Islet precursor cell (in vitro differentiated cells): Measurements from ENCODE around the gene JAKMIP1.

ENCODE experiments used
- DNase-seq: peaks from one replicate; pipeline ENCODE4 v3.0.0-alpha.2; 2018

Gene JAKMIP1

DNA sequence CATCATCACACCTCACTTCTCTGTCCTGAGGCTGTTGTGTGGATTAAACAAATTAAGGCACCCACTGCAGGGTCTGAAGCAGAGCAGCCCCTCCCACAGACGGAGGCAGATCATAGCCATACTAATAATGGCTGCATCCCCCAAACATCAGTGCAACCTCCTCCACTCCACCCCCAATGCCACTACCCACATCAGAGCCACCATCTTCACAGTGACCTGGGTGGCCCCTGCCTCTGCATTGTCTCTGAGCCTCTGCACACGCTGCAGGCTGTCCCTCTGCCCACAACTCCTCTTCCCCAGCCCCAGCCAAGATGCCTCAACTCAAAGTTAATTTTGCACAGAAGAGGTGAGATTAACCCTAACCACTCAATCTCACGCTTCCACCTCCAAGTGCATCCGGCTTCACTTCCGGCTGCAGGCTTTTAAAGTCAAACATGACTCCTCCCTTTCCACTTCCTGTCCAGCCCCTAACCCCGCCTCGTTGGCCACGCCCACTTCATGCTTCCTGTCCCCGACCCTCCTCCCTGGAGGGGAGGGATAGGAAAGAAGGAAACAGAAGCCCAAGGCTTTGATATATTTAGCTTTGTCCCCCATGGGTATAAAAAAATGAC, 22.7 kb downstream of the JAKMIP1 start:
- DNase-seq = no peak

GRCh38 chr4:6175426-6175825, 24.9 kb downstream of the JAKMIP1 start:
- DNase-seq = no peak

DNA sequence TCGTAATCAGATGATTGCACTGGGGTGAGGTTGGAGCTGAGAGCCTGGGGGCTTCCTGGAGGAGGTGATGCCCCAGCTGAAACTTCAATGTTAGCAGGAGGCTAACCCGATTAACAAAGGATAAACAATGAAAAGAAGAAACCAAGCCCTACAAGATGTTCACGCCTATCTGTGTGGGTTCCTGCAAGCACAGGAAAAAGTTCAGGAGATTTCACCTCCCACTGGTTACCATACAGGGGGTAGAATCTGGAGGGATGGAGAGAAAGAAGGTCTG, 27.5 kb downstream of the JAKMIP1 start:
- DNase-seq = no peak

DNA sequence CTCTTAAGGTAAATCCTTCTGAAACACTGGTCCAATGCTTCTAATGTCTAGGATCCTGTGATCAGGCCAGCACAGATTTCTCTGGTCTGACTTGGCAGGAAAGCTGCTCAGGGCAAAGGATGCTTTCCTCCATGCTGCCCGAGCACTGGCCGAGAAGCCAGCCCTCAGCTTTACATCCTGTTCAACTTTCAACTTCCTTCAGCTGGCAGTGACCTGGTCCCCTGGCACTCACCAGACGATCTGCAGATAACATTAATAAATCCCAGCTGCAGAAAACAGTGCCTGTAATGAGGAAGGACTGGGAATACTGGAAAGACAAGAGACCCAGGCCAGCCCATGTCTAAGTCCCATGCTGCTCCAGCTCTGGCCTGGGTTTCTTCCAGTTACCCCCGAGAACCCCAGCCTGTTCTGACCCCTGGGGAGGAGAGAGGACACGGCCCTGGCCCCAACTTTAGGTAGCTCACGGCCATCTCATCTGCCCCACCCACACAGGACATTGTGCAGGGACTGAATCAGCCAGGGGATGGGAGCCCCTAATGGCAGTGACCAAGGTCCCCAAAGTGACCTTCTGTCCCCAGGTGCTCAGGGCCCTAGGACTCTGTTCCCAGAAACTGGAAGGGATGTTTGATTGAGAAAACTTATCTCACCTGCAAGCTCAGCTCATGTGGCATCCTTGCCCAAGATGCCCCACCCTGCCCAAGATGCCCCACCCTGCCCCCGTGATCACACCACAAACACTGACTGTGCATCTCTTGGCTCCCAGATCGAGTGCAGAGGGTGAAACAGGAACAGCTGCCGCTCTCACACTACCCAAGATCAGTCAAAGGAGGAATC, 28.0 kb downstream of the JAKMIP1 start:
- DNase-seq = no peak

DNA sequence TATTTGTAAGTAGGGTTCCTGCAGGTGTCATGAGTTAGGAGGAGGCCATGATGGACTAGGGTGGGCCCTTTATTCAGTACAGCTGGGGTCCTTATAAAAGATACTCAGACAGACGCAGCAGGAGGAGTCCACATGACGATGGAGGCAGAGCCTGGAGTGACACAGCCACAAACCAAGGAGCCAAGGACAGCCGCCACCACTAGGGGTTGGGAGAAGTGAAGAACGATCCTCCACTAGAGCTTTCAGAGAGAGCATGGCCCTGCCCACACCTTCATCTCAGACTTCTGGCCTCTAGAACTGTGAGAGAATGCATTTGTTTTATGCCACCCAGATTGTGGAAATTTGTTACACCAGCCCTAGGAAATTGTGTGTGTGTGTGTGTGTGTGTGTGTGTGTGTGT, 31.1 kb downstream of the JAKMIP1 start:
- no peak for DNase-seq

- DNase-seq = no peak
Observed at GRCh38 chr4:6165766-6166165, 34.6 kb downstream of the JAKMIP1 start.

- no peak for DNase-seq
Observed at GRCh38 chr4:6162885-6163284, 37.5 kb downstream of the JAKMIP1 start.

DNA sequence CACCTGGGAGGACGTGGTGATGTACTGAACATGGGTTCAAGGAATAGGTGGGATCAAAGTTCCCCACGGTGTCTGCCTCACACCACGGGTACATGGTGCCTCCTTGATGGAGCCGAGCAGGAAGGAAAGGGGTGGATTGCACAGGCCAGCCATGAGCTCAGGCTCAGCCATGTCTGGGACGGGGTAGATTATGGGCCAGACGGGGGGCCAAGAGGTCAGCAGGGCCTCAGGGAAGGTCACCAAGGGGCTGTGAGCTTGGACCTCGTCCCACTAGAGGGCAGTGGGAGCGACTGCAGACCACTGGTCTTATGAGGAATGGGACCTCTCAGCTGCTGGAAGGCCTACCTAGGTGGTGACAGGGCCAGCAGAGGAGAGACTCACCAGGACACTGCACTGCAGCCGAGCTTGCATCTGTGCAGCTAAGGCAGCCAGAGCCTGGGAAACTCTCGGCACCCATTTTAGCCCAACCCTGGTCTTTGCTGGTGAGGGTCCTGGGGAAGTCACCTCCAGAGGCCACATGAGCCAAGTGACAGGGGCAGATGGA, 38.4 kb downstream of the JAKMIP1 start:
- no peak for DNase-seq

GRCh38 chr4:6160536-6160935, 39.8 kb downstream of the JAKMIP1 start:
- DNase-seq = no peak

GRCh38 chr4:6157926-6158325, 42.4 kb downstream of the JAKMIP1 start:
- DNase-seq = no peak

GRCh38 chr4:6155996-6156750, 44.2 kb downstream of the JAKMIP1 start:
- DNase-seq = no peak

DNA sequence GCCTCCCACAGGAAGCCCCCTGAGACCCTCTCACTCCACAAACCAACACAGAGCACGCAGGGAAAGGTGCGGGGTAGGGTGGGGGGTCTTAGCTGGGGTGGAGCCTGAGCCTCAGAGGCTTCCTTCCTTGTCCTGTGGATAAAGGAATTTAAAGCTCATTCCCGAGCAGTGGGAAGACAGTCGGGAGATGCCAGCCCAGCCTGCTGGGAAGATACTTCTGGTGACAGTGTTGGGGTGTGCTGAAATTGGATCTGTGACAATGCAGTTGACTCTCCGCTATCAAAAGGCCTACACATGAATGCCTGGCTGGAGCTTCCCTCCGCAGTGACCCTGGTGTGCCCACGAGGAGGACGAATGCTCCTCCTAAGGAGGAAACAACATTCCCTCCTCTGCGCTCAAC, 45.5 kb downstream of the JAKMIP1 start:
- no peak for DNase-seq

DNA sequence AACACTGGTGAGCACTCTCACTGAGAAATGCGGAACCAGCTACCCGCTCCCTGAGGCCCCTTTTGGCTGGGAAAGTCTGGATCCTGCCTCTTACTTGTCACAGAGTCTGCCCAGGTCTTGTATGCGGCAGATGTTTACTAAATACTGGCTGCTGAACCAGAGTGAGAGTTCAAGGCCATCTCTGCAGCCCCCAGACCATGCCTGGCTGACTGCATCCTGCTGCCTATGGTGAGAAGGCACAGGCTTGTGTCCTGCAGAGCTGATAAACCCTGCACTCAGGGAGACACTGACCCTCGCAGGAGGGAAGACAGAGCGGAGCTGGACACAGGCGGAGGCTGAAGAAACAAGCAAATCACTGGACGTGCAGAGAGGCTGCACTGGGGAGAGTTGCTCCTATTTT, 46.5 kb downstream of the JAKMIP1 start:
- no peak for DNase-seq

- DNase-seq = no peak
Observed at GRCh38 chr4:6152869-6153705, 47.3 kb downstream of the JAKMIP1 start.

DNA sequence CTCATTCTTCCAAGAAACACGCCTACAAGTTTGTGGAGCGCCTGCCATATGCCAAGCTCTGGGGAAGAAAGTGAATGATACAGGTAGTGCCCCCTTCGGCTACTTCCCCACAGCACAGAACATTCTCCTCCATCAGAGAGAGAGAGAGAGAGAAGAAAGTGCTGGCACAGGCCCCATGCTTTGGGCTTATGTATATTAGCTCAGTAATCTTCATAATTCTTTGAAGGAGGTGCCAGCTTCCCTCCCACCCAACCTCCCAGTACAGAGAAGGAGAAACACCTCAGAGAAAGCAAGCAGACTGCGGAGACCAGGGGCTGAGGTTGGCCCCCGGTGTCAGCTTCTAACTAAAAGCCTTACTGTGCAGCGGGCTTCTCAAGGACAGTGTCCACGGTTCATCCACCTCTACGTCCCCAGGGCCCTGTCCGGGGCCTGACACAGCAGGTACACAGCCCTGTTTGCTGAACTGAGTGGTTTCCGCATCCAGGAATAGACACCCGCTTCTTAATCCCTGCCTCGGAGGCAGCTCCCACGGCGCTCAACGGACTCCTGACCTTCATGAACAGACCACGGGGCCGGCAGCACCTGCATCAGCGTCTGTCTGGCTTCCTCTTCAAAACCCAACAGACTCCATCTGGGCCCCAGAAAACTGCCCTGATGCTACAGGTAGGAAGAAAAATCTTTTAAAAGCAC, 50.2 kb downstream of the JAKMIP1 start:
- no peak for DNase-seq

DNA sequence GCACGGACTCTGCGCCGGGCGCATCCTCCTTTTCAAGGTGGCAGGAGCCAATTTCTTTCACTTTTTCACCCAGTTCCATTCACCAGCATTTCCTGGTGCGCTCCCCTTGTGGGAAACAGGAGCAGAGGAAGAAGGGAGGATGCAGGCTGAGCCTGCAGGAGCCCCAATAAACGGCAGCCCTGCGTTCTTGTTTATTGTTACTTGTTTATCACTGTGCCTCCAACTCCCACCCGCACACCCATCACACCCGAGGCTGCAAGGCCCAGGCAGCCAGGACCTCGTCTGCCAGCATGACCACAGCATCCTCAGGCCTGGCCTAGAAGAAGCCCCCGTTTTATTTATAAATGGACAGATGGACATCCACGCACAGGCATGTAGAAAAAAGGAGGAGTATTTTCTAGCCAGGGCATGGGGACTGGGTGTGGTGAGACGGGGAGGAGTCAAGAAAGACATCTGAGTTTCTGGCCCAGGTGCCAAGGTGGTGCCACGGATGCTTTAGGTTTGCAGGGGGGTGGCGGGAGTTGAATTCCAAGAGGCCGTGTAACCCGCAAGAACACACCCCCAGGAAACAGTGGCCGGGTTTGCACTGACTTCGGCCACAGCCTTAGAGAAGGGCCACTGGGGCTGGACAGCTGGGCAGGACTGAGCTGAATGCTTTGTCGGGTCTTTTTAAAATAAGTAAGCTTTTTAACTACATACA, 51.7 kb downstream of the JAKMIP1 start:
- no peak for DNase-seq

GRCh38 chr4:6147441-6147840, 52.9 kb downstream of the JAKMIP1 start:
- DNase-seq = no peak

DNA sequence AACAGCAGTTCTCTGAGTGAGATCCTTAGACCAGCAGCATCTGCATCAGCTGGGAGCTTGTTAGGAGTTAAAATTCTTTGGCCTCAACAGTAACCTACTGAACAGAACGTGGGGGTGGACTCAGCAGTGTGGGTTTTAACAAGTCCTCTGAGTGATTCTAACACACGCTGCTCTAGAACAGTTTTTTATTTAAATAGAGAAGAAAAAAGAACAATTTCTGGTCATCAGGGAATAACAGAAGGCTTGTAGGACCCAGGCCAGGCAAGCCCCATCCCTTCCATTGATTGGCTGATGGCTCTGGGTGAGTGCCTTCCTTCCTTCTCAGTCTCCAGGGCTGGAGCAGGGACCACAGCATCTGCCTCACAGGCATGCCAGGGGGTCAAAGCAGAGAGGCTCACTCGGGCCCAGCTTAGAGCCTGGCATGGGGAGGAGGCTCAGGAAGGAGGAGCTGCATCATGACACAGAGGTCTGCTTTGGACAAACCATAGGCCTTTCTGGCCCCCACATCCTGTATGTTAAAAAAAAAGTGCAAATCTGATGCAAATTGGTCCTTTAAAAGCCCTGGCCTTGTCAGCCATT, 56.7 kb downstream of the JAKMIP1 start:
- DNase-seq = no peak

GRCh38 chr4:6142935-6143602, 57.3 kb downstream of the JAKMIP1 start:
- DNase-seq = no peak

- DNase-seq = no peak
Observed at GRCh38 chr4:6142511-6142910, 57.8 kb downstream of the JAKMIP1 start.

DNA sequence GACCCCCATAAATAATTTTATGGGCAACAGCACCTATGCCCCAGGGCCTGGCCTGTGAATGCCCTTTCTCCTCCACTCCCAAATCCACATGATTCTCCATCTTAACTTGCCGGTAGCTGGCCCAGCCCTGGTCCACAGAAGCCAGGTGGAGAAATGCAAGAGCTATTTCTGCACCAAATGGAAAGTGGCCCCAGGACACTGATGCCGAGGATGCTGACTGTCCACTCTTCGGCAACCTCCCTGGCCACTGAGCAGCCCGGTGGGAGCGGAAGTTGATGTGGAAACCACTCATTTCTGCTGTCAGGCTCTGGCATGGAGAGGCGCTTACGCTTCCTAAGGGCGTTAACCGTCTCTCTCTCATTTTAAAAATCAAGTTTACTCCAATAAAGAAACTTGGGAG, 58.8 kb downstream of the JAKMIP1 start:
- DNase-seq = no peak
